ENCODE results near the gene ZCCHC7. TPM values are rescaled to one million over a fixed set of nuclear protein-coding genes. Genes with fewer than 3 reads are reported as not detected.

ZCCHC7 gene
- total RNA-seq, 2 experiments from 2014 or later = 20.1 to 20.6 TPM

- Mint-ChIP-seq H3K27me3 (no peaks in the 10 kb centered on the region), H3K36me3 (peaks cover 7% of the 10 kb centered on the region), H3K27ac (no peak overlapping the region), H3K4me3 (no peak overlapping the region), H3K4me1 (no peaks in the 10 kb centered on the region), H3K9me3 (ENCODE audit: low read depth) (no peaks in the 10 kb centered on the region)
- CTCF ChIA-PET = interaction anchor here (0.9 kb wide), 1 partner anchor 47 kb away, joined by 4 read pairs; no protein-coding TSS in a partner anchor
- DNase-seq (no peak), ATAC-seq (no peak)
These were observed 123.4 kb downstream of the ZCCHC7 start for GRCh38 chr9:37243588-37244345.

DNA sequence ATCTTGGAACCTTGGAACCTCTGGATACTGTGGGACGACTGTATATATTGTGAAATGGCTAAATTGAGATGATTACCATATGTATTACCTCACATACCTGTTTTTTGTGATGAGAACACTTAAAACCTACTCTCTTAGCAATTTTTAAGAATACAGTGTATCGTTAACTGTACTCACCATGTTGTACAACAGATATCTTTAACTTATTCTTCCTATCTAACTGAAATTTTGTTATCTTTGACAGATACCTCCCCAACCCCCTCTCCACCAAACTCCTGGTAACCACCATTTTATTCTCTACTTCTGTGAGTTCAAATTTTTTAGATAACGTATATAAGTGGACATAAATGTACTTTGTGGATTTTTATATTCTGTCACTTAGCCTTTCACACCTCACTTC lies 126.5 kb downstream of the ZCCHC7 start:
- CTCF ChIA-PET = no interaction called here
- no peaks in the 10 kb centered on the region for H3K4me1 Mint-ChIP-seq

DNA sequence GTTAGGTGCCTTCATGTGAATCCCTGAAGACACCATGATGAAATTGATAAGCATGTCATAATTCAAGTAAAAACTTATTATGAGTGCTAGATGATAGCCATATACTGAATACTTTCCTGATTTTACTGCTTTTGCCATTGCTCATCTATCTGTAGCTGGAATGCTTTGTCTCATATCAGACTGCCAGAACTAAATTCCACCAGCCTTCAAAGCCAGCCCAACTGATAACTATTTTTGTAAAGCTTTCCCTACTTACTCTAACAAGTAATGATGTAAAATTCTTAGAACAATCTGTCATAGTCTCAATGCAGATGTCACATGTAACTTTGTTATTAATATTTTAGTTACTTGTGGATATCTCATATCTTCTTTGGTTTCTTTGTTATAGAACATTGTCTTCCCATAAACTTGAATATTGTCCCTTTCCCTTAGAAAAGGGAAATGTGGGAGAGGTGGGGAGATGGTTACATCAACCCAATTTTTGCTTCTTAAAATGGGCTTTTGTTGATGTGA lies 128.3 kb downstream of the ZCCHC7 start:
- no peak overlapping the region for H3K27ac Mint-ChIP-seq
- H3K9me3 Mint-ChIP-seq (ENCODE audit: low read depth) = peaks cover 3% of the 10 kb centered on the region
- H3K27me3 Mint-ChIP-seq = no peaks in the 10 kb centered on the region
- H3K36me3 Mint-ChIP-seq = peaks cover 35% of the 10 kb centered on the region
- ATAC-seq (no peak), DNase-seq (no peak)
- H3K4me3 Mint-ChIP-seq = no peak overlapping the region
- CTCF ChIA-PET = no interaction called here
- H3K4me1 Mint-ChIP-seq = no peaks in the 10 kb centered on the region

More for the DNA sequence above, 126.5 kb downstream of the ZCCHC7 start:
- ATAC-seq (no peak), DNase-seq (no peak)
- Mint-ChIP-seq H3K36me3 (peaks cover 26% of the 10 kb centered on the region), H3K4me3 (no peak overlapping the region), H3K27me3 (no peaks in the 10 kb centered on the region), H3K9me3 (ENCODE audit: low read depth) (no peaks in the 10 kb centered on the region), H3K27ac (no peak overlapping the region)

DNA sequence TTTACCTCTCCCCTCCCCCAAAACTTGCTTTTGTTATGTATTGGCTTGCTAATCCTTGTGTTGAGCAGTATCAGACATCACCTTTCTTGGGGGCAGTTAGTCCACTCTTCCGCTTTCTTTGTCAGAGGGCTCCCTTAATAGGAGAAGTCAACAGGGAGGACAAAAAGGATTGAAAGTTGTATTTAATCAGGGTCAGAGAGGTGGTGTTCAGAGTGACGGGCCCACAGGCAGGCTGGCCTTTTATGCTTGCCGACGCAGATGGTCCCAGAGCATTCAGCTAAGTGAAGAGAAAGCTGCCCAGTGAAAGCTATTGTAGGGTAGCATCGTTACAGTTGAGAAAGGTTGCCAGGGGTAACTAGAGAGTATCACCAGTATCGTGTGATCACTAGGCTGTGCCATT lies 131.1 kb downstream of the ZCCHC7 start:
- peaks cover 35% of the 10 kb centered on the region for H3K36me3 Mint-ChIP-seq
- H3K4me3 Mint-ChIP-seq = no peak overlapping the region
- CTCF ChIA-PET = no interaction called here

DNA sequence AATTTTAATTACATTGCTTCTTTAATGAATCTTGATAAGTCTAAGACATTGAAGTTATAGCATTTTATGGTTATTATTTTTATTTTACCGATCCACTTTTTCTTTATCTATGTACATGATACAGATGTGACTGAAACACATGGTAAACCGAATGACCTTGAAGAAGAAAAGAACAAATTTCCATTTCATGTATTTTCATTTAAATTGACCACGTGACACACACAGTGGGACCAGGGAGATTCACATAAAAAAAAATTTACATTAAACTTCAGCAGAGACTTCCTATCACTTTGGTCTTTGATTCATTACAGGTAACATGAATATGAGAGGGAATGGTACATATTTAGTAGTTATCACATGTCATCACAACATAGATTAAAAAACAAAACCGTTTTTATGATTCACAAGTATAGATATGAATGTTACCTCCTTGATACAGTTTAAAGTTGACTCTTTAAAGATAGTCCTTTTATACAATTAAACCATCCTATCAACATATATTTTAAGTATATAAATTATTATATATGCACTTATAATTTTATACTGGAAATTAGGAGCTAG lies 133.1 kb downstream of the ZCCHC7 start:
- Mint-ChIP-seq H3K9me3 (ENCODE audit: low read depth) (peaks cover 5% of the 10 kb centered on the region), H3K27me3 (no peaks in the 10 kb centered on the region), H3K4me3 (no peak overlapping the region), H3K36me3 (peaks cover 43% of the 10 kb centered on the region), H3K27ac (no peak overlapping the region), H3K4me1 (no peaks in the 10 kb centered on the region)
- CTCF ChIA-PET = no interaction called here
- DNase-seq (no peak), ATAC-seq (no peak)

More for the DNA sequence above, 131.1 kb downstream of the ZCCHC7 start:
- Mint-ChIP-seq H3K9me3 (ENCODE audit: low read depth) (peaks cover 3% of the 10 kb centered on the region), H3K4me1 (no peaks in the 10 kb centered on the region), H3K27me3 (no peaks in the 10 kb centered on the region), H3K27ac (no peak overlapping the region)
- ATAC-seq = no peak
- no peak for DNase-seq

DNA sequence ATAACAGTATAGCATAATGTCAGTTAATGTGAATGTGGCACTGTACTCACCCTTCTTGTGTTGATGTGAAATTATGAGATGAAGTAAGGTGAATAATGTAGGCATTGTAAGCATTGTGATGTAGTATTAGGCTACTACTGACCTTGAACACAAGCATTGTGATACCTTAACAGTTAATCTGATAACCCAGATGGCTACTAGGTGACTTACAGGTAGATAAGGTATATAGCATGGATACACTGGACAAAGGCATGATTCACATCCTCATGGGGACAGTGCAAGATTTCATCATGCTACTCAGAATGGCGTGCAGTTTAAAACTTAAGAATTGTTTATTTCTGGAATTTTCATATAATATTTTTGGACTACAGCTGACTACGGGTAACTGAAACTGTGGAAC lies 134.8 kb downstream of the ZCCHC7 start:
- Mint-ChIP-seq H3K36me3 (peaks cover 29% of the 10 kb centered on the region), H3K9me3 (ENCODE audit: low read depth) (peaks cover 5% of the 10 kb centered on the region), H3K4me3 (no peak overlapping the region), H3K27ac (no peak overlapping the region), H3K4me1 (no peaks in the 10 kb centered on the region), H3K27me3 (no peaks in the 10 kb centered on the region)
- DNase-seq (no peak), ATAC-seq (no peak)
- CTCF ChIA-PET = no interaction called here

GRCh38 chr9:37255944-37256862 lies 135.8 kb downstream of the ZCCHC7 start:
- ATAC-seq (no peak), DNase-seq (no peak)
- Mint-ChIP-seq H3K9me3 (ENCODE audit: low read depth) (peaks cover 5% of the 10 kb centered on the region), H3K27ac (no peak overlapping the region), H3K36me3 (peaks cover 27% of the 10 kb centered on the region), H3K4me1 (no peaks in the 10 kb centered on the region), H3K27me3 (no peaks in the 10 kb centered on the region), H3K4me3 (no peak overlapping the region)
- CTCF ChIA-PET = no interaction called here

- DNase-seq (no peak), ATAC-seq (no peak)
- H3K4me1 Mint-ChIP-seq = no peaks in the 10 kb centered on the region
- H3K9me3 Mint-ChIP-seq (ENCODE audit: low read depth) = peaks cover 2% of the 10 kb centered on the region
- H3K4me3 Mint-ChIP-seq = no peak overlapping the region
- CTCF ChIA-PET = no interaction called here
- H3K27ac Mint-ChIP-seq = no peak overlapping the region
- peaks cover 15% of the 10 kb centered on the region for H3K36me3 Mint-ChIP-seq
- no peaks in the 10 kb centered on the region for H3K27me3 Mint-ChIP-seq
These were observed 139.6 kb downstream of the ZCCHC7 start for GRCh38 chr9:37259951-37260350.

DNA sequence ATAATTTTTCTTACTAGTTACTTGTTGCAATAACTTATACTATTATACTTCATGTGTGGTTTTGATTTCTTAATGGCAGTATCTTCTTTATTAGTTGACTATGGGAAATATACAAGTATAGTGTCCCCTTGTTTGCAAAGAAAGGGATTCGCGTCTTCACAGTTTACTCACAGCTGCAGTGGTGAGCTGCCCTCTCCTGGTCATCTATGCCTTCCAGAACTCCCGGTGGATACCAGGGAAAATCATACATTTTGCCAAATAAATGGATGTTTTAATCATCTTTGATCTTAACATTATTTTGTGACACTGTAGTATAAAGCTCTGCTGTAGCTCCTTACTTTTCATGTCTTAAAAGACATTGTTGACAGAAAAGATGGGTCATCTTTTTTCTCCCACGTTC lies 142.0 kb downstream of the ZCCHC7 start:
- no peak overlapping the region for H3K27ac Mint-ChIP-seq
- H3K4me1 Mint-ChIP-seq = no peaks in the 10 kb centered on the region
- peaks cover 8% of the 10 kb centered on the region for H3K36me3 Mint-ChIP-seq
- H3K9me3 Mint-ChIP-seq (ENCODE audit: low read depth) = no peaks in the 10 kb centered on the region
- no peaks in the 10 kb centered on the region for H3K27me3 Mint-ChIP-seq
- ATAC-seq (no peak), DNase-seq (no peak)
- H3K4me3 Mint-ChIP-seq = no peak overlapping the region
- CTCF ChIA-PET = interaction anchor here (0.7 kb wide), 1 partner anchor 34 kb away, joined by 4 read pairs; no protein-coding TSS in a partner anchor

GRCh38 chr9:37264539-37264938 lies 144.2 kb downstream of the ZCCHC7 start:
- Mint-ChIP-seq H3K27me3 (no peaks in the 10 kb centered on the region), H3K36me3 (peaks cover 10% of the 10 kb centered on the region), H3K27ac (no peak overlapping the region), H3K4me1 (no peaks in the 10 kb centered on the region), H3K9me3 (ENCODE audit: low read depth) (no peaks in the 10 kb centered on the region), H3K4me3 (no peak overlapping the region)
- DNase-seq = no peak
- ATAC-seq = no peak
- CTCF ChIA-PET = no interaction called here

GRCh38 chr9:37266630-37267029 lies 146.3 kb downstream of the ZCCHC7 start:
- Mint-ChIP-seq H3K27me3 (no peaks in the 10 kb centered on the region), H3K27ac (no peak overlapping the region), H3K36me3 (peaks cover 10% of the 10 kb centered on the region), H3K4me1 (no peaks in the 10 kb centered on the region), H3K4me3 (no peak overlapping the region), H3K9me3 (ENCODE audit: low read depth) (no peaks in the 10 kb centered on the region)
- CTCF ChIA-PET = no interaction called here
- DNase-seq (no peak), ATAC-seq (no peak)

DNA sequence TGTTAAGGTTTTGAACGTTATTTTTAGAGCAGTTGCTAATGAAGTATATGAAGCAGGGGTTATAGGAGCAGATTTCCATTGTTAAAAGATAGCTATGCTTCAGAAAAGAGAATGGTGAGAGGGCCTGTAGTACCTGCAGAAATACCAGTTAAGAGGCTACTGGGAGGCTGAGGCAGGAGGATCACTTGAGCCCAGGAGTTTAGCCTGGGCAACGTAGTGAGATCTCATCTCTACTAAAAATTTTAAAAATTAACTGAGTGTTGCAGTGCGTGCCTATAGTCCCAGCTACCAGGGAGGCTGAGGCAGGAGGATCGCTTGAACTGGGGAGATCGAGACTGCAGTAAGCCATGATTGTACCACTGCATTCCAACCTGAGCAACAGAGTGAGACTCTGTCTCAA lies 148.8 kb downstream of the ZCCHC7 start:
- Mint-ChIP-seq H3K27me3 (no peaks in the 10 kb centered on the region), H3K36me3 (peaks cover 21% of the 10 kb centered on the region), H3K4me1 (no peaks in the 10 kb centered on the region), H3K9me3 (ENCODE audit: low read depth) (no peaks in the 10 kb centered on the region), H3K27ac (no peak overlapping the region), H3K4me3 (no peak overlapping the region)
- DNase-seq (no peak), ATAC-seq (no peak)
- CTCF ChIA-PET = no interaction called here

GRCh38 chr9:37271679-37272078 lies 151.3 kb downstream of the ZCCHC7 start:
- no peak overlapping the region for H3K4me3 Mint-ChIP-seq
- peaks cover 30% of the 10 kb centered on the region for H3K36me3 Mint-ChIP-seq
- no peaks in the 10 kb centered on the region for H3K9me3 Mint-ChIP-seq (ENCODE audit: low read depth)
- CTCF ChIA-PET = no interaction called here
- no peak overlapping the region for H3K27ac Mint-ChIP-seq
- ATAC-seq (no peak), DNase-seq (no peak)
- H3K4me1 Mint-ChIP-seq = no peaks in the 10 kb centered on the region
- no peaks in the 10 kb centered on the region for H3K27me3 Mint-ChIP-seq

Measured in activated CD8-positive, alpha-beta memory T cell treated with anti-CD3 and anti-CD28 coated beads, Interleukin-2, amount 10 ng/mL, durations not matched to agents 7 days and 5 days (primary cell).